Pancreas (tissue), 10 donors: Measurements from ENCODE around the gene TMEM269. TPM values are rescaled to one million over a fixed set of nuclear protein-coding genes. Genes with fewer than 3 reads are reported as not detected.
A peak's percentile ranks its signal among the peaks of the same experiment; 100 is the strongest.

Source experiments
- ATAC-seq, 4 donors: fragments of 200-7000 bp; cut with Tn5 transposase; one replicate each; pipeline versions ENCODE4 v1.8.0 to v1.9.1; 2020; ENCODE audit warnings: mild to moderate bottlenecking in 4 of 4, moderate library complexity in 4 of 4
- DNase-seq, 6 donors: peaks; one replicate each; pipeline ENCODE4 v3.0.0-alpha.2; 2020
- FAIRE-seq: peaks from 2 replicates; lab custom pipeline; 2012; peaks lifted over from hg19 to GRCh38; lab: Jason Lieb, UNC
- H3K27ac ChIP-seq, 4 donors: fragments of 200-600 bp; sonication (generic); 1 replicate in 3 of 4; 2 replicates in 1 of 4; pipeline versions ENCODE4 v1.5.0 to v1.8.0; 2020
- H3K27me3 ChIP-seq, 4 donors: fragments of 200-600 bp; one replicate each; pipeline ENCODE4 v1.8.0; 2021
- H3K36me3 ChIP-seq, 3 donors: fragments of 200-600 bp; sonication (generic) in 1 of 3; one replicate each; pipeline versions ENCODE4 v1.5.0 to v1.8.0; 2020 to 2021
- H3K4me1 ChIP-seq, 3 donors: fragments of 200-600 bp; one replicate each; pipeline ENCODE4 v1.8.0; 2021
- H3K4me3 ChIP-seq, 4 donors: fragments of 200-600 bp; sonication (generic) in 2 of 4; one replicate each; pipeline versions ENCODE4 v1.5.0 to v1.8.0; 2020 to 2021
- H3K9me3 ChIP-seq, 4 donors: fragments of 200-600 bp; one replicate each; pipeline ENCODE4 v1.8.0; 2021
- WGBS, 2 donors: extraction: QIAGEN DNeasy Blood & Tissue Kit; methylation state at CpG; one replicate each; pipeline ENCODE4 v1.1.7; 2013; 5-methylcytosine and 5-hydroxymethylcytosine counted together
- intact Hi-C, 3 donors: fragments of 100-400 bp; cut with DNase I; formaldehyde crosslinking; loops; one replicate each; pipeline versions ENCODE4 v1.11.1 to v1.14.2; 2022
- polyA plus RNA-seq, 2 donors: library from polyadenylated mRNA; stranded (reverse); fragments of 200-250 nt; gene quantifications; one replicate each; pipeline ENCODE4 v1.2.3, GENCODE V29; 2013
- total RNA-seq, 6 donors: library from RNA; stranded (reverse); fragmentation: NEBNext Ultra II Directional in 4 of 6; extraction: Animal tissue kit (Norgen Biotek cat#: 25700) in 4 of 6; gene quantifications; one replicate each; pipeline versions ENCODE4 v1.2.1 to v1.2.4, GENCODE V29; 2021 to 2023
- TF ChIP-seq, protein P1 (sequence below), 4 donors: fragments of 200-600 bp; sonication (generic) in 3 of 4; IDR thresholded peaks; one replicate each; pipeline versions ENCODE4 v1.5.0 to v1.8.0; 2021; ENCODE audit warnings: antibody characterized with exemption in 4 of 4
- donor health status: healthy with polysubstance abuse.
- donor health status: DM: no; HTN: no; CAD: no; lungs with moderate emphysema.
- donor health status: DM: no; HTN: no; CAD: no.
- donor health status: control.
- donor health status: control.
- donor health status: Bipolar disorder and iron deficiency.
- donor health status: DM: yes; HTN: yes; CAD: no.
- donor health status: DM: no; HTN: no; CAD: no.
- donor health status: DM: no; HTN: no; CAD: no.
- donor health status: DM: yes; HTN: yes; CAD: no.

The TMEM269 gene
- total and polyA plus RNA-seq, 8 donors, result 0.04 to 0.35 (median 0.21) TPM; not detected in 4

DNA sequence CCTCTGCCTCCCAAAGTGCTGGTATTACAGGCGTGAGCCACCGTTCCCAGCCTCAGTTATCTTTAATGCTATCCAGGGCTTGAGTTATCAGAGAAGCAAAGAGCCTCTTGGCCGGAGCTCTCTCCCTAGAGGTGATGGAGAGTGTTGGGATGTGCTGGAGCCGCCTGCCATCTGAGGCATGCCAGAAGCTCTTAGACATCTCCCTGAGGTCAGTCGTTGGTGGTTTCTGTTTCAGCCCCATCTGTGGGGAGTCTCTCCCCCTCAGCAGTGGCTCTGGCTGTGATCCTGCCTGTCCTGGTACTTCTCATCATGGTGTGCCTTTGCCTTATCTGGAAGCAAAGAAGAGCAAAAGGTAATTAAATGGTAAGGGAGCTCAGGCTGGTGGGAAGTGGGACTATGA is 50.0 kb downstream of the TMEM269 start:
- no peak for FAIRE-seq
- DNase-seq, result no peak
- no peaks in the 10 kb centered on the region for H3K27me3 ChIP-seq
- ATAC-seq, result no peak
- H3K9me3 ChIP-seq, result no peaks in the 10 kb centered on the region
- no peak overlapping the region for H3K4me3 ChIP-seq
- intact Hi-C loops, result no loop called here
- H3K27ac ChIP-seq, result no peak overlapping the region
- WGBS, 2 donors, result 91 to 93% methylated on average over 5 of the region's 5 CpGs
- H3K4me1 ChIP-seq, result no peaks in the 10 kb centered on the region
- TF ChIP-seq, protein P1, sequence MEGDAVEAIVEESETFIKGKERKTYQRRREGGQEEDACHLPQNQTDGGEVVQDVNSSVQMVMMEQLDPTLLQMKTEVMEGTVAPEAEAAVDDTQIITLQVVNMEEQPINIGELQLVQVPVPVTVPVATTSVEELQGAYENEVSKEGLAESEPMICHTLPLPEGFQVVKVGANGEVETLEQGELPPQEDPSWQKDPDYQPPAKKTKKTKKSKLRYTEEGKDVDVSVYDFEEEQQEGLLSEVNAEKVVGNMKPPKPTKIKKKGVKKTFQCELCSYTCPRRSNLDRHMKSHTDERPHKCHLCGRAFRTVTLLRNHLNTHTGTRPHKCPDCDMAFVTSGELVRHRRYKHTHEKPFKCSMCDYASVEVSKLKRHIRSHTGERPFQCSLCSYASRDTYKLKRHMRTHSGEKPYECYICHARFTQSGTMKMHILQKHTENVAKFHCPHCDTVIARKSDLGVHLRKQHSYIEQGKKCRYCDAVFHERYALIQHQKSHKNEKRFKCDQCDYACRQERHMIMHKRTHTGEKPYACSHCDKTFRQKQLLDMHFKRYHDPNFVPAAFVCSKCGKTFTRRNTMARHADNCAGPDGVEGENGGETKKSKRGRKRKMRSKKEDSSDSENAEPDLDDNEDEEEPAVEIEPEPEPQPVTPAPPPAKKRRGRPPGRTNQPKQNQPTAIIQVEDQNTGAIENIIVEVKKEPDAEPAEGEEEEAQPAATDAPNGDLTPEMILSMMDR (IDR thresholded peaks at IDR 0.05), result no peak
- no peaks in the 10 kb centered on the region for H3K36me3 ChIP-seq

DNA sequence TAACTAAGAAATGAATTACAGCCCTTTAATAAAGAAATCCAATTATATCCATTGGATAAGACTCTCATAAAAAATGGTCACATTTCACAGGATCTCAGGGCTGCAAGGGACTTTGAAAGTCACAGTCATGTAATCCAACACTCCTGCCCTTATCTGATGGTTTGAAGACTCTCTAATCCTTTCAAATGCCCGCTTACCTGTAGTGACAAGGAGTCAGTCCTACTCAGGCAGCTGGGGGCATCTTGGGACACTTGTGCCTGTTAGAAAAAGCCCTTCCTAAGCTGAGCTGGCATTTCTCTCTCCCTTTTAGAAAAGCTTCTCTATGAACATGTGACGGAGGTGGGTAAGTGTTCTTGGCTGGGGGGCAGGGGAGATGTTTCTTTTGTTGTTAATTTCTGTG is 50.6 kb downstream of the TMEM269 start:
- 97 to 98% methylated on average over 2 of the region's 2 CpGs for WGBS, 2 donors
- H3K27me3 ChIP-seq, result no peaks in the 10 kb centered on the region
- no peak for DNase-seq
- H3K27ac ChIP-seq, result no peak overlapping the region
- intact Hi-C loops, result no loop called here
- no peaks in the 10 kb centered on the region for H3K9me3 ChIP-seq
- no peaks in the 10 kb centered on the region for H3K36me3 ChIP-seq
- TF ChIP-seq, protein P1 (IDR thresholded peaks at IDR 0.05), result no peak
- no peak for ATAC-seq
- no peak overlapping the region for H3K4me3 ChIP-seq
- FAIRE-seq, result no peak
- no peaks in the 10 kb centered on the region for H3K4me1 ChIP-seq

DNA sequence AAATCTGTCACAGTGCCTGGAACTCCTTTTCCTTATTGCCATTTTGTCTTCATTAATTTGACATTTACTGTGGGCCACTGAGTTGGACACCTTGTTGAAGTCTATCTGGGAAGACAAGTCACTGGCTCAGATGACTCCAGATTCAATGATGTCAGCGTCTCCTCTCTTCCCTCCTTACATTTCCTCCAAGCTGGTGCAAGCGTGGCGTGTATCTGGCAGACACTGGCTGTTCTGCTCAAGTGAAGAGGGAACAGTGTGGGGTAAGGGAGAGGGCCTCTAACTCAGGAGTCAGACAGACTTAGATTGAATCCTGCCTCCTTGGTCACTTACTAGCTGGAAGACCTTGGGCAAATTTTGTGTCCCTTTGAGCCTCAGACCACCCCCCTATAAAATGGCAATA is 52.9 kb downstream of the TMEM269 start:
- H3K36me3 ChIP-seq, result no peaks in the 10 kb centered on the region
- WGBS, 2 donors, result 45 to 63% methylated on average over 3 of the region's 3 CpGs
- DNase-seq (no peak), ATAC-seq (peak in 1 of 4 donors; percentile 65), FAIRE-seq (no peak)
- no peak overlapping the region for H3K4me3 ChIP-seq
- TF ChIP-seq, protein P1 (IDR thresholded peaks at IDR 0.05), result no peak
- peak overlapping the region in 1 of 4 donors; percentile 6 for H3K27ac ChIP-seq
- H3K4me1 ChIP-seq, result no peaks in the 10 kb centered on the region
- H3K27me3 ChIP-seq, result no peaks in the 10 kb centered on the region
- intact Hi-C loops, result no loop called here
- H3K9me3 ChIP-seq, result no peaks in the 10 kb centered on the region

DNA sequence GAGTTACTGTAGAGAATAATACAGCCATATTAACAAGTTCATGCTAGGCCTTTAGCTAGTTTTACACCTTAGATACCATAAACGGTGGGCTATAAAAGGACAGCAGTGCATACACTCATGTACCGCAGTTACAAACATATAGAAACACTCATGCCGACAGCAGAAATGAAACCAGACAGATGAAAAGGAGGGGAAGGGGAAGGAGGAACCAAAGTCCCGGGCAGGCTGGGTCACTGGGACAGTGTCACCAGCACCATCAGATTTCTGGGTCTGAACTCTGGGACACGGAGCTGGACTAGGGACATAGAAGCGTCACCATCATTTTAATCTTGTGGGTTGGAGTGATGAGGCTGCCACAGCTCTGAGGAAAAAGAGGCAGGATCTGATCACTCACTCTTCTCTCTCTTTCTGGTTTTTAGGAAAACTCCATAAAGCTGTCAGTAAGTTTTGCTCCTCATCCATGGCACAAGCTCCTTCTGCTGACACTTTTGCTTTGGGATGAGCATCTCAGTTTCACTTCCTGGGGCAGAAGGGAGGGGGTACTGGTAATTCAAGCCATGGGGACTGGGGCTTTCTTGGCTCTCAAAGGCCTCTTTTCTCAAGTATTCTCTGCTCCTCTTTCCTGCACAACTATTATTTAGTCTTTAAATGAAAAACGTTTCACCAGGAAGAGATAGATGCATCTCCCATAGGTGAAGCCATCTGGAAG is 53.8 kb downstream of the TMEM269 start:
- H3K36me3 ChIP-seq, result no peaks in the 10 kb centered on the region
- no peak overlapping the region for H3K4me3 ChIP-seq
- FAIRE-seq (no peak), DNase-seq (peak in 1 of 6 donors; percentile 25), ATAC-seq (peak in 2 of 4 donors; percentile 30 to 77)
- 83 to 88% methylated on average over 7 of the region's 7 CpGs for WGBS, 2 donors
- TF ChIP-seq, protein P1 (IDR thresholded peaks at IDR 0.05), result no peak
- H3K27me3 ChIP-seq, result no peaks in the 10 kb centered on the region
- intact Hi-C loops, result no loop called here
- no peaks in the 10 kb centered on the region for H3K4me1 ChIP-seq
- H3K9me3 ChIP-seq, result no peaks in the 10 kb centered on the region
- peak overlapping the region in 1 of 4 donors; percentile 6 for H3K27ac ChIP-seq

DNA sequence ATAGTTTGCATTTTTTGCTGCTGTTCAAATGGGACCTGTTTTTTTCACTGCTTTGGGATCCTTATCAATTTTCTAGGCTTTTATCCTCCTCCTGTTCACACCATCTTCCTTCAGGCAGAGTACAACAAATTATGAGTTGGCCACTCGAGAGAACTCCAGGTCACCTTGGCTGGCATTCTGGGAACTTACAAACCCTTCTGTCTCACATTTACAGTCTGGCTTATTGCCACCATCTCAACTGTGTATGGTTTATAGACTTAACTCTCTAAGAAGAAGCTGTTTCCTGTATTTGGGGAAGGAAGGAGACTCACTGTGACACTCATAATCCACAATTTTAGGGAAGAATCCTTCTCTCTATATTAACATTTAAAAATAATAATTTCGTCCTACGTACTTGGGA is 56.2 kb downstream of the TMEM269 start:
- intact Hi-C loops, result no loop called here
- DNase-seq (no peak), FAIRE-seq (no peak), ATAC-seq (no peak)
- Histone ChIP-seq H3K9me3 (no peaks in the 10 kb centered on the region), H3K27ac (no peak overlapping the region), H3K27me3 (no peaks in the 10 kb centered on the region), H3K4me1 (peaks cover 0 to 3% (median 0%) of the 10 kb centered on the region in 3 donors), H3K4me3 (no peak overlapping the region), H3K36me3 (no peaks in the 10 kb centered on the region)
- TF ChIP-seq, protein P1 (IDR thresholded peaks at IDR 0.05), result no peak
- 79 to 85% methylated on average over 3 of the region's 3 CpGs for WGBS, 2 donors
